DMS153 treated with DMSO at 0.1 percent for 48 hours (cell line): ENCODE data around the gene ZNF469.

Experiments
- DNase-seq: peaks from one replicate; lab custom pipeline; 2025; ENCODE audit not compliant: unreplicated experiment; lab: John Stamatoyannopoulos, UW

The ZNF469 gene

DNA sequence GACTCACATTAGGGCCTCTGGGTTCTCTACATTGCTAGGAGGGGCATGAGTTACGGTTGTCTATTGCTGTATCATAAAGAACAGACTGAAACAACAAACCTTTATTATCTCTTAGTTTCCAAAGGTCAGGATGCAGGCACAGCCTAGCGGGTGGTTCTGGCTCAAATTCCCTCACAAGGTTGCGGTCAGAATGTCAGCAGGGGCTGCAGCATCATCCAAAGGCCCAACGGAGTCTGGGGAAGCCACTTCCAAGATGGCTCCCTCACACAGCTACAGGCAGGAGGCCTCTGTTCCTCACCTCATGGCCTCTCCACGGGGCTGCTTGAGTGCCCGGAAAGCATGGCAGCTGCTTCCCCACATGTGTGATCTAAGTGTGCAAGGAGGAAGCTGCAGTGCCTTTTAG is 40.7 kb downstream of the ZNF469 start:
- DNase-seq = no peak

DNA sequence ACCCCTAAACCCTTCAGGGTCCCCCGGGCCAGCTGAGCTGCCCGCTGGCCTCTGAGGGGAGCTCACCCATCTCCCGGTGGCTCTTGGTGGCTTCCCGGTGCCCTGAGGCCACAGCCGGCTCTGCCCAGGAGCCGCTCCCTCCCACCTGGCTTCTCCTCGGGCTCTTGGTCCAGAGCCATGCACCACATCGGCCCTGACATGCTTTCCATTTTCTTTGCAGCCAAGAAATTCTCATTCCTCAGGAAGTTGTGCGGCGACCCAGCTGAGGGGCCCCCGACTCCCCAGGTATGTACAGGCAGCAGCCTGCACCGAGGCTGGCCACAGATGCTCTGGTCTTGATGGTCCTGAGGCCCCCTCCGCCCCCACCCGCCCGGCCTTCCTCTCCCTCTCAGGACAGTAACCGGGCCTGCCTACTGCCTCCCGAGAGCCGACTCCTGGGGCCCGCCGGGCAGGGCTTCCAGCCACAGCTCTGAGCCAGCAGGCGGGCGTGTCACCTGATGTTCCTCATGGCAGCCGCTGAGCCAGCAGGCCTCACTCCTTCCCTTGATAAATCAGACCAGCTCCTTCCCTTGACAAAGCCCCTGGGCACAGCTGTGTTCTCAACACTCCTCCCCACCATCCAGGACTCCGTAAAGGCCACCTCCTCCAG is 42.0 kb downstream of the ZNF469 start:
- DNase-seq = no peak

DNA sequence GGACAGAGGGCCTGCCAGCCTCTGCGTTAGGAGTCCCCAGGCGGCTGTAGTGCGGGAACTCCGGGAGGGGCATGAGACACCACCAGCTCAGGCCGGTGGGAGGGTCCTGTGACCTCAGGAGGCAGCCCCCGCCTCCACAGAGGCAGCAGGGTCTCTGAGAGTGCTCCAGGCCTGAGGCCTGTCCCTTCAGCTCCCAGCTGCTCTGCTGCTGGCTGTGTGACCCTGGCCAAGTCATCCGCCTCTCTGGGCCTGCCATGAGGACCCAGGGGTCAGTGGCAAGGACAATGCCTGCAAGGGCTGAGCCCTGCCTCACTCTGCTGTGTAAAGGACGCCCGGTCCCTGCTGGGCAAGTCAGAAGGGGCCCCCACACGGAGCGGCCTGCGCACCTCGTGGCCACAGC is 43.3 kb downstream of the ZNF469 start:
- no peak for DNase-seq

DNA sequence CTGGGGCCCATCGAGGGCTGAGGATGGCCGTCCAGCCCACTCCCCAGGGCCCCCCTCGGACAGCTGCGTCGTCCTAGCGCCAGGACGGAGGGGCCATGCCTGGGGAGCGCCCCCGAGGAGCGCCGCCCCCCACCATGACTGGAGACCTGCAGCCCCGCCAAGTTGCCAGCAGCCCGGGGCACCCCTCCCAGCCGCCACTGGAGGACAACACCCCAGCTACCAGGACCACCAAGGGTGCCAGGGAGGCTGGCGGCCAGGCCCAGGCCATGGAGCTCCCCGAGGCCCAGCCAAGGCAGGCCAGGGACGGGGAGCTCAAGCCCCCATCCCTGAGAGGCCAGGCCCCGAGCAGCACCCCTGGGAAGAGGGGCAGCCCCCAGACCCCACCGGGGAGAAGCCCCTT is 44.6 kb downstream of the ZNF469 start:
- no peak for DNase-seq

DNA sequence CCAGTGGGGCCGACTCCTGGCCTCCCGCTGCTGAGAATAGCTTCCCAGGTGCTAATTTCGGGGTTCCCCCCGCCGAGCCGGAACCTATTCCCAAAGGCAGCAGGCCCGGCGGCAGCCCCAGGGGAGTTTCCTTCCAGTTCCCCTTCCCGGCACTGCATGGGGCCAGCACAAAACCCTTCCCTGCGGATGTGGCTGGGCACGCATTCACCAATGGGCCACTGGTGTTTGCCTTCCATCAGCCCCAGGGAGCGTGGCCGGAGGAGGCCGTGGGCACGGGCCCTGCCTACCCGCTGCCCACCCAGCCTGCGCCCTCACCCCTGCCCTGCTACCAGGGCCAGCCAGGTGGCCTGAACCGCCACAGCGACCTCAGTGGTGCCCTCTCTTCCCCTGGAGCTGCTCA is 45.4 kb downstream of the ZNF469 start:
- no peak for DNase-seq

DNA sequence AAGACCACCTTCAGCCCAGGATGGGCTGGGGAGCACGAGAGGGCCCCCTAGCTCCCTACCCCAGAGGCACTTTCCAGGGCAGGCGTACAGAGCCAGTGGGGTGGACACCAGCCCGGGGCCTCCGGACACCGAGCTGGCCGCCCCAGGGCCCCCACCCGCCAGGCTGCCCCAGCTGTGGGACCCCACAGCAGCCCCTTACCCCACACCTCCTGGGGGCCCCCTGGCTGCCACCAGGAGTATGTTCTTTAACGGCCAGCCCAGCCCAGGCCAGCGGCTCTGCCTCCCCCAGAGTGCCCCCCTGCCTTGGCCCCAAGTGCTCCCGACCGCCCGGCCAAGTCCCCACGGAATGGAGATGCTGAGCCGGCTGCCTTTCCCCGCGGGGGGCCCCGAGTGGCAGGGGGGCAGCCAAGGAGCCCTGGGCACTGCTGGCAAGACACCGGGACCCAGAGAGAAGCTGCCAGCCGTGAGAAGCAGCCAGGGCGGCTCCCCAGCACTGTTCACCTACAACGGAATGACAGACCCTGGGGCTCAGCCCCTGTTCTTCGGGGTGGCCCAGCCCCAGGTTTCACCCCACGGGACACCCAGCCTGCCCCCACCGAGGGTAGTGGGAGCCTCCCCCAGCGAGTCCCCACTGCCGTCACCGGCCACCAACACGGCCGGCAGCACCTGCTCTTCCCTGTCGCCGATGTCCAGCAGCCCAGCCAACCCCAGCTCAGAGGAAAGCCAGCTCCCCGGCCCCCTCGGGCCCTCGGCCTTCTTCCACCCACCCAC is 46.0 kb downstream of the ZNF469 start:
- DNase-seq = no peak

DNA sequence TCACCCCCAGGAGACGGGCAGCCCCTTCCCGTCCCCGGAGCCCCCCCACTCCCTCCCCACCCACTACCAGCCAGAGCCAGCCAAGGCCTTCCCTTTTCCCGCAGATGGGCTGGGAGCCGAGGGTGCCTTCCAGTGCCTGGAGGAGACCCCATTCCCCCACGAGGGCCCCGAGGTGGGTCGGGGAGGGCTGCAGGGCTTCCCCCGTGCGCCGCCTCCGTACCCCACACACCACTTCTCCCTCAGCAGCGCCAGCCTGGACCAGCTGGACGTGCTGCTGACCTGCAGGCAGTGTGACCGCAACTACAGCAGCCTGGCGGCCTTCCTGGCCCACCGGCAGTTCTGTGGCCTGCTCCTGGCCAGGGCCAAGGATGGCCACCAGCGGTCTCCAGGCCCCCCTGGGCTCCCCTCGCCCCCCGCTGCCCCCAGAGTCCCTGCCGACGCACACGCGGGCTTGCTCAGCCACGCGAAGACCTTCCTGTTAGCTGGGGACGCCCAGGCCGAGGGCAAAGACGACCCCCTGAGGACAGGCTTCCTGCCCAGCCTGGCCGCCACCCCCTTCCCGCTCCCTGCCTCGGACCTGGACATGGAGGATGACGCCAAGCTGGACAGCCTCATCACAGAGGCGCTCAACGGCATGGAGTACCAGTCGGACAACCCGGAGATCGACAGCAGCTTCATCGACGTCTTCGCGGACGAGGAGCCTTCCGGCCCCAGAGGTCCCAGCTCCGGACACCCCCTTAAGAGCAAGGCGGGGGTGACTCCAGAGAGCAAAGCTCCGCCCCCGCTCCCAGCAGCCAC is 46.8 kb downstream of the ZNF469 start:
- no peak for DNase-seq

DNA sequence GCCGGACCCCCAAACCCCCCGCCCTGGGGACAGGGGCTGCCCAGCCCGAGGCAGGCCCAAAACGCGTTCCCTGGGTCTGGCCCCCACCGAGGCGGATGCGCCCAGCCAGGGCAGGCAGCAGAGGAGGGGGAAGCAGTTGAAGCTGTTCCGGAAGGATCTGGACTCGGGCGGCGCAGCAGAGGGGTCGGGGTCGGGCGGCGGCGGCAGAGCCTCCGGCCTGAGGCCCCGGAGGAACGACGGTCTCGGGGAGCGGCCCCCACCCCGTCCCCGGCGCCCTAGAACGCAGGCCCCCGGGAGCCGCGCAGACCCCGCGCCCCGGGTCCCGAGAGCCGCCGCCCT is 47.4 kb downstream of the ZNF469 start:
- no peak for DNase-seq

DNA sequence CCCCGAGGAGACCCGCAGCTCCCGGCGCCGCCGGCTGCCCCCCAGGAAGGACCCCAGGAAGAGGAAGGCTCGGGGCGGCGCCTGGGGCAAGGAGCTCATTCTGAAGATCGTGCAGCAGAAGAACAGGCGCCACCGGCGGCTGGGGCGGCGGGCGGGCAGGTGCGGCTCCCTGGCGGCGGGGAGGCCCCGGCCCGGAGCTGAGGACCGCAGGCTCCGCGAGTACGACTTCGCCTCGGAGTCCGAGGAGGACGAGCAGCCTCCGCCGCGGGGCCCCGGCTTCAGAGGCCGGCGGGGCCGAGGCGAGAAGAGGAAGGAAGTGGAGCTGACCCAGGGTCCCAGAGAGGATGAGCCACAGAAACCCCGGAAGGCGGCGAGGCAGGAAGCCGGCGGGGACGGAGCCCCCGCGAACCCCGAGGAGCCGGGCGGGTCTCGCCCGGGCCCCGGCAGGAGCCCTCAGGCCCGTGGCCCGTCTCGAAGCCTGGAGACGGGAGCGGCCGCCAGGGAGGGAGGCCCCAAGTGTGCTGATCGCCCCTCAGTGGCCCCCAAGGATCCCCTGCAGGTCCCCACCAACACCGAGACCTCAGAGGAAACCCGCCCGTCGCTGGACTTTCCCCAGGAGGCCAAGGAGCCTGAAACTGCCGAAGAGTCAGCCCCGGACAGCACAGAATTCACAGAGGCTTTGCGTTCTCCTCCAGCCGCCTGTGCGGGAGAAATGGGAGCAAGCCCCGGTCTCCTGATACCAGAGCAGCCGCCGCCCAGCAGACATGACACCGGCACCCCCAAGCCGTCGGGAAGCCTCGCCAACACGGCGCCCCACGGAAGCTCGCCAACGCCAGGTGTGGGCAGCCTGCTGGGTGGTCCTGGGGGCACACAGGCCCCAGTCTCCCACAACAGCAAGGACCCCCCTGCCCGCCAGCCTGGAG is 48.0 kb downstream of the ZNF469 start:
- no peak for DNase-seq

DNA sequence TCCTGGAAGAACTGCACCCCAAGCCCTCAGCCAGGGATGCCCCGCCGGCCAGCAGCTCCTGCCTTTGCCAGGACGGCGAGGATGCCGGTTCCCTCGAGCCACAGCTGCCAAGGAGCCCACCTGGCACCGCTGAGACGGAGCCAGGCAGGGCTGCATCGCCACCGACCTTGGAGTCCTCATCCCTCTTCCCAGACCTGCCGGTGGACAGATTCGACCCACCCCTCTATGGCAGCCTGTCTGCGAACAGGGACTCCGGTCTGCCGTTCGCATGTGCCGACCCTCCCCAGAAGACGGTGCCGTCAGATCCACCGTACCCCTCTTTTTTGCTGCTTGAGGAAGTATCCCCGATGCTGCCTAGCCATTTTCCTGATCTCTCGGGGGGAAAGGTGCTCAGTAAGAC is 48.9 kb downstream of the ZNF469 start:
- DNase-seq = no peak

DNA sequence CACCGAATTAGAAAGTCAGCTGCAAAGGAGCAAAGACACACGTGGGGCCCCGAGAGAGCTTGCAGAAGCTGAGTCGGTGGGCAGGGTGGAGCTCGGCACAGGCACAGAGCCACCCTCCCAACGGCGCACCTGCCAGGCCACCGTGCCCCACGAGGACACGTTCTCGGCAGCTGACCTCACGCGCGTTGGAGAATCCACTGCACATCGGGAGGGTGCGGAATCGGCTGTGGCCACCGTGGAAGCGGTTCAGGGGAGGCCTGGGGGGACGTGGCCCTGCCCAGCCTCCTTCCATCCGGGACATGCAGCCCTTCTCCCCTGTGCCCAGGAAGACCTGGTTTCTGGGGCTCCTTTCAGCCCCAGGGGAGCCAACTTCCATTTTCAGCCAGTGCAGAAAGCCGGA is 49.4 kb downstream of the ZNF469 start:
- DNase-seq = no peak
